Astrocyte (in vitro differentiated cells and primary cell): ENCODE data around the gene IQCK. TPM values are rescaled to one million over a fixed set of nuclear protein-coding genes. Genes with fewer than 3 reads are reported as not detected.

Source experiments
- DNase-seq: peaks from one replicate; pipeline ENCODE4 v3.0.0-alpha.2; 2010; ENCODE audit warnings: low read depth
- FAIRE-seq: peaks from 2 replicates; lab custom pipeline; 2011; peaks lifted over from hg19 to GRCh38; lab: Jason Lieb, UNC
- H2AFZ ChIP-seq: 2 replicates; pipeline ENCODE4 v1.6.0; 2012; ENCODE audit warnings: low read depth, low read length, inconsistent platforms
- H3K27ac ChIP-seq: 2 replicates; pipeline ENCODE4 v1.5.1; 2011; ENCODE audit warnings: low read depth, low read length, inconsistent platforms
- H3K27me3 ChIP-seq: 2 replicates; pipeline ENCODE4 v1.6.0; 2011; ENCODE audit warnings: low read length, inconsistent platforms; ENCODE audit not compliant: insufficient read depth
- H3K36me3 ChIP-seq: 2 replicates; pipeline ENCODE4 v1.5.1; 2011; ENCODE audit warnings: low read length, inconsistent platforms; ENCODE audit not compliant: insufficient read depth
- H3K4me1 ChIP-seq: 2 replicates; pipeline ENCODE4 v1.5.1; 2011; ENCODE audit warnings: low read length, inconsistent platforms; ENCODE audit not compliant: insufficient read depth
- H3K4me2 ChIP-seq: 2 replicates; pipeline ENCODE4 v1.6.0; 2012; ENCODE audit warnings: low read length, inconsistent platforms
- H3K4me3 ChIP-seq: 2 replicates; pipeline ENCODE4 v1.5.1; 2011; ENCODE audit warnings: low read depth, mild to moderate bottlenecking, low read length, inconsistent platforms; ENCODE audit not compliant: insufficient read depth
- H3K79me2 ChIP-seq: 2 replicates; pipeline ENCODE4 v1.6.0; 2012; ENCODE audit warnings: mild to moderate bottlenecking, low read length, inconsistent platforms; ENCODE audit not compliant: insufficient read depth
- H3K9ac ChIP-seq: 2 replicates; pipeline ENCODE4 v1.6.0; 2012; ENCODE audit warnings: mild to moderate bottlenecking, low read length, inconsistent platforms
- H3K9me3 ChIP-seq: 2 replicates; pipeline ENCODE4 v1.5.1; 2012; ENCODE audit warnings: low read depth, mild to moderate bottlenecking, low read length, inconsistent platforms; ENCODE audit not compliant: insufficient read depth
- H4K20me1 ChIP-seq: 2 replicates; pipeline ENCODE4 v1.6.0; 2012; ENCODE audit warnings: low read length, inconsistent platforms; ENCODE audit not compliant: insufficient read depth
- H3K27ac Mint-ChIP-seq: one replicate; pipeline ENCODE4 v1.8.0; 2021; ENCODE audit warnings: mild to moderate bottlenecking, mixed read lengths; ENCODE audit not compliant: unreplicated experiment
- H3K27me3 Mint-ChIP-seq: one replicate; pipeline ENCODE4 v1.8.0; 2021; ENCODE audit warnings: low read depth, mixed read lengths; ENCODE audit not compliant: unreplicated experiment
- H3K36me3 Mint-ChIP-seq: one replicate; pipeline ENCODE4 v1.8.0; 2021; ENCODE audit warnings: low read depth, mixed read lengths; ENCODE audit not compliant: unreplicated experiment
- H3K4me1 Mint-ChIP-seq: one replicate; pipeline ENCODE4 v1.8.0; 2021; ENCODE audit warnings: low read depth, mixed read lengths; ENCODE audit not compliant: unreplicated experiment
- H3K4me3 Mint-ChIP-seq: one replicate; pipeline ENCODE4 v1.8.0; 2021; ENCODE audit warnings: mild to moderate bottlenecking, moderate library complexity, mixed read lengths; ENCODE audit not compliant: unreplicated experiment
- H3K9me3 Mint-ChIP-seq: one replicate; pipeline ENCODE4 v1.8.0; 2021; ENCODE audit warnings: mild to moderate bottlenecking, mixed read lengths; ENCODE audit not compliant: unreplicated experiment
- EZH2 ChIP-seq: IDR thresholded peaks from 2 replicates; pipeline ENCODE4 v1.6.1; 2012; ENCODE audit warnings: mild to moderate bottlenecking, low read length, inconsistent platforms; ENCODE audit not compliant: insufficient read depth
- total RNA-seq: library from RNA; stranded (reverse); gene quantifications from 2 replicates; pipeline ENCODE4 v1.2.1, GENCODE V29; 2021
- TF ChIP-seq, protein P1 (sequence below): IDR thresholded peaks from 2 replicates; pipeline ENCODE4 v1.5.1; 2011; ENCODE audit warnings: low read depth, mild to moderate bottlenecking, inconsistent platforms, low read length, moderate library complexity; ENCODE audit not compliant: insufficient read depth

IQCK gene
- total RNA-seq, 1 donor from 2014 or later = 5.9 TPM

DNA sequence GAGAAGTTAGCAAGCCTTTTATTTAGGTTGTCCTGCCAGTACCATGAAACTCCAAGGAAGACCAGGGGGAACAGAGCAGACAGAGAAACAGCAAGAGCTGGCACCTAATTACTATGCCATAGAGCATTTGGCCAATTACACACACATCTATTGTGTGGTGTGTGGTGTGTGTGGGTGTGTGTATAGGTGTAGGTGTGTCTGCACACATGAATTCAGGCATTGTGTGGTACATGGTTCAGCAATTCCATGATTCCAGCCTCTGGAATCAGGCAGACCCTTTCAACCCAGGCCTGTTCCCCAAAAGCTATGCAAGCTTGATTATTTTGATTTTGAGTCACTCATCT is 25.7 kb downstream of the IQCK start:
- H3K4me2 ChIP-seq = no peak overlapping the region
- peaks cover 3% of the 10 kb centered on the region for H3K36me3 ChIP-seq
- no peaks in the 10 kb centered on the region for H4K20me1 ChIP-seq
- no peaks in the 10 kb centered on the region for H3K9me3 ChIP-seq
- no peaks in the 10 kb centered on the region for H3K27me3 ChIP-seq
- peaks cover 2% of the 10 kb centered on the region for H3K4me1 Mint-ChIP-seq
- no peak overlapping the region for H3K27ac ChIP-seq
- H3K79me2 ChIP-seq = no peaks in the 10 kb centered on the region
- no peak overlapping the region for H2AFZ ChIP-seq
- no peak overlapping the region for H3K4me3 Mint-ChIP-seq
- no peak overlapping the region for H3K4me3 ChIP-seq
- FAIRE-seq = no peak
- H3K27me3 Mint-ChIP-seq = no peaks in the 10 kb centered on the region
- no peak for DNase-seq
- no peak overlapping the region for H3K9ac ChIP-seq
- H3K27ac Mint-ChIP-seq = no peak overlapping the region
- H3K4me1 ChIP-seq = no peaks in the 10 kb centered on the region
- TF ChIP-seq EZH2 = no peak
- TF ChIP-seq, protein P1, sequence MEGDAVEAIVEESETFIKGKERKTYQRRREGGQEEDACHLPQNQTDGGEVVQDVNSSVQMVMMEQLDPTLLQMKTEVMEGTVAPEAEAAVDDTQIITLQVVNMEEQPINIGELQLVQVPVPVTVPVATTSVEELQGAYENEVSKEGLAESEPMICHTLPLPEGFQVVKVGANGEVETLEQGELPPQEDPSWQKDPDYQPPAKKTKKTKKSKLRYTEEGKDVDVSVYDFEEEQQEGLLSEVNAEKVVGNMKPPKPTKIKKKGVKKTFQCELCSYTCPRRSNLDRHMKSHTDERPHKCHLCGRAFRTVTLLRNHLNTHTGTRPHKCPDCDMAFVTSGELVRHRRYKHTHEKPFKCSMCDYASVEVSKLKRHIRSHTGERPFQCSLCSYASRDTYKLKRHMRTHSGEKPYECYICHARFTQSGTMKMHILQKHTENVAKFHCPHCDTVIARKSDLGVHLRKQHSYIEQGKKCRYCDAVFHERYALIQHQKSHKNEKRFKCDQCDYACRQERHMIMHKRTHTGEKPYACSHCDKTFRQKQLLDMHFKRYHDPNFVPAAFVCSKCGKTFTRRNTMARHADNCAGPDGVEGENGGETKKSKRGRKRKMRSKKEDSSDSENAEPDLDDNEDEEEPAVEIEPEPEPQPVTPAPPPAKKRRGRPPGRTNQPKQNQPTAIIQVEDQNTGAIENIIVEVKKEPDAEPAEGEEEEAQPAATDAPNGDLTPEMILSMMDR = no peak
- H3K9me3 Mint-ChIP-seq = no peaks in the 10 kb centered on the region
- H3K36me3 Mint-ChIP-seq = peaks cover 8% of the 10 kb centered on the region

DNA sequence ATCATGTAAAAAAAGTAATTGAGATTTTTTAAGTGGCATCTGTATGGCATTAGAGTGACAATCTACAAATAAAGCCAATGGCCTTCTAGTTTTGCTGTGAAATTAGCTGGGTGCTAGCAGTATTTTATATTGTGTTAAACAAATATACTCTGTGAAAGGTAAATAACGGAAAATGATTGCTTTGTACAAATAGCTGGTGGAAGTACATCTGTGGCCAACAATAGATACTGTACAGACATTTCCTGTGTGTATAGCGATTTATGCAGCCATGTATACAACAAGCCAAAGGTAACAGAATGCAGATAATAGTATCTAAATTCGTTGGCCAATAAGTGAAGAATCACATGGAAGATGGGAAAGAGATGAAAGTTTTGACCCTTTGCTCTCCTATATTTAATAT is 26.6 kb downstream of the IQCK start:
- H3K4me3 Mint-ChIP-seq = no peak overlapping the region
- Histone ChIP-seq H3K27ac (no peak overlapping the region), H4K20me1 (no peaks in the 10 kb centered on the region), H3K4me3 (no peak overlapping the region), H3K4me2 (no peak overlapping the region), H3K9me3 (no peaks in the 10 kb centered on the region), H3K4me1 (no peaks in the 10 kb centered on the region), H3K9ac (no peak overlapping the region), H3K27me3 (no peaks in the 10 kb centered on the region), H3K36me3 (peaks cover 3% of the 10 kb centered on the region), H2AFZ (no peak overlapping the region), H3K79me2 (no peaks in the 10 kb centered on the region)
- H3K4me1 Mint-ChIP-seq = peaks cover 4% of the 10 kb centered on the region
- H3K36me3 Mint-ChIP-seq = peaks cover 4% of the 10 kb centered on the region
- DNase-seq = no peak
- TF ChIP-seq EZH2 = no peak
- TF ChIP-seq, protein P1 = no peak
- H3K27ac Mint-ChIP-seq = no peak overlapping the region
- no peak for FAIRE-seq
- H3K27me3 Mint-ChIP-seq = no peaks in the 10 kb centered on the region
- H3K9me3 Mint-ChIP-seq = no peaks in the 10 kb centered on the region

DNA sequence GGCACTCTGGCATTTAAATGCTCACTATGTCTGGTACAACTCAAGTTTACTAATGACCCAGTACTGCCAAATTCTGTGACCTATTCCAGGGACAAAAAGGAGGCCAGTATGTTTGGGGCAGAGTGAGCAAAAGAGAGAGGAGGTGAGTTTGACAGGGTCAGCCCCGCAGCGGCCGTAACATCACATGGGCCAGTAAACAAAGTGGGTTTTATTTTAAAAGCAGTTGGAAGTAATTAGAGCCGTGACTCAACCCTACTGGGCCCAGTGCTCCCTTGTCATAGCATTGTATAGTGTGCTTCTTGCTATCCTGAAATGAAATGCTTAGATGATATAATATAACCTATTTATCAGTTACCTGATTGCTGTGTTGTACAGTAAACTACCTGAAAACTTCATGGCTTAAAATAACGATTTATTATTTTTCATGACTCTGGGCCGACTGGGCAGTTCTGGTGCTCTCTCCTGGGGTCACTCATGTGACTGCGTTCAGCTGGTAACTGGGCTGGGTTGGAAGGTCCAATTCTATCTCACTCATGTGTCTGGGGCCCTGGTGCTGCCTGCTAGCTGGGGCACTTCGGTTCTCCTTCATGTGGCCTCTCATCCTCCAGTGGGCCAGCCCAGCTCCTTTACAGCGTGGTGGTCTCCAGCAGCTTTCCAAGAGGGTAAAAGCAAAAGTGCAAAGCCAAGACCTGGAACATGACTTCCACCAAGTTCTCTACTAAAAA is 27.4 kb downstream of the IQCK start:
- Histone ChIP-seq H3K4me3 (no peak overlapping the region), H4K20me1 (no peaks in the 10 kb centered on the region), H3K4me1 (no peaks in the 10 kb centered on the region), H3K9ac (no peak overlapping the region), H3K79me2 (no peaks in the 10 kb centered on the region), H2AFZ (no peak overlapping the region), H3K9me3 (no peaks in the 10 kb centered on the region), H3K4me2 (peak overlapping the region; percentile 32), H3K27ac (no peak overlapping the region), H3K36me3 (no peaks in the 10 kb centered on the region), H3K27me3 (no peaks in the 10 kb centered on the region)
- Mint-ChIP-seq H3K9me3 (no peaks in the 10 kb centered on the region), H3K4me1 (peaks cover 4% of the 10 kb centered on the region), H3K4me3 (no peak overlapping the region), H3K27me3 (no peaks in the 10 kb centered on the region), H3K27ac (no peak overlapping the region), H3K36me3 (peaks cover 3% of the 10 kb centered on the region)
- DNase-seq = peak; percentile 30
- no peak for FAIRE-seq
- TF ChIP-seq, protein P1 = no peak
- no peak for TF ChIP-seq EZH2
